HCT116 (cell line): ENCODE measurements around the gene FHL2.

ENCODE experiments used
- EGR1 ChIP-seq: IDR thresholded peaks from 2 replicates; pipeline ENCODE4 v1.6.1; 2012; ENCODE audit warnings: low read depth
- EZH2 ChIP-seq: fragments of 200-600 bp; sonication (generic); IDR thresholded peaks from 2 replicates; pipeline ENCODE4 v1.6.1; 2017; ENCODE audit warnings: antibody characterized with exemption, mixed run types
- EZH2phosphoT487 ChIP-seq: fragments of 200-600 bp; IDR thresholded peaks from 2 replicates; pipeline ENCODE4 v1.6.1; 2018; ENCODE audit warnings: antibody characterized with exemption, borderline replicate concordance
- JUND ChIP-seq: IDR thresholded peaks from 2 replicates; pipeline ENCODE4 v1.6.1; 2012
- MAX ChIP-seq: IDR thresholded peaks from 2 replicates; pipeline ENCODE4 v1.6.1; 2012
- POLR2A ChIP-seq: IDR thresholded peaks from 2 replicates; pipeline ENCODE4 v1.7.0; 2011; ENCODE audit warnings: borderline replicate concordance; ENCODE audit not compliant: insufficient read depth, insufficient read length; ENCODE audit errors: extremely low read depth
- POLR2AphosphoS5 ChIP-seq: IDR thresholded peaks from 2 replicates; pipeline ENCODE4 v1.6.1; 2011; ENCODE audit warnings: mild to moderate bottlenecking, low read depth, low read length, moderate library complexity
- TCF7L2 ChIP-seq: IDR thresholded peaks from 2 replicates; pipeline ENCODE4 v1.7.0; 2011; ENCODE audit warnings: borderline replicate concordance, inconsistent platforms; ENCODE audit not compliant: insufficient read depth, insufficient read length; ENCODE audit errors: extremely low read depth
- ZFX ChIP-seq: fragments of 450-650 bp; IDR thresholded peaks from 2 replicates; pipeline ENCODE4 v1.6.1; 2017
- ZNF274 ChIP-seq: fragments of 200-500 bp; sonication (Bioruptor generic); IDR thresholded peaks from 2 replicates; pipeline ENCODE4 v1.6.1; 2014; ENCODE audit warnings: mild to moderate bottlenecking, low read depth, low read length, inconsistent platforms
- TF ChIP-seq, protein P1 (sequence below), 3 experiments: fragments of 200-600 bp in 1 of 3; sonication (generic) in 1 of 3; IDR thresholded peaks in 2 of 3; conservative IDR thresholded peaks in 1 of 3; 2 replicates each; pipeline ENCODE4 v1.5.1; 2012 to 2017; ENCODE audit warnings: low read depth in 2 of 3, low read length in 2 of 3, antibody characterized with exemption in 1 of 3, borderline replicate concordance in 1 of 3, control low read depth in 1 of 3, mild to moderate bottlenecking in 1 of 3, mixed read lengths in 1 of 3, mixed run types in 1 of 3, moderate library complexity in 1 of 3; ENCODE audit not compliant: insufficient read depth in 1 of 3

DNA sequence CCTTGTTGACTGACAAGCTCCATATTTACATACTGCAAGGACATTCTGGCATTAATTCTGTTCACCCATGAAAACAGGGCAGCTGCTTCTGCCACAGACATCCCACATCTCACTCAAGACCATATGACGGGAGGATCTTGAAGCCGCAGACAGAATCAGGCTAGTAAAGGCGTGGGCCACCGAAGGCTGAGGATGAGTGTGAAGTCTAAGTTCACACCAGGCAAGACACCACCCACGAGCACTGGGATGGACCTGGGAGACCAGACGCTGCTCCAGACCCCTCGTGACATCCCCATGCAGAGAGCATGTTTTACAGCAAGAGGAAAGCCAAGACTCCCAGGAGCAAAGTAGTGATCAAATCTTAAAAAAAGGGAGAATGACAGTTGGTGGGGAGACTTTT, 3.2 kb downstream of the FHL2 start:
- no peak for TF ChIP-seq JUND
- no peak for TF ChIP-seq POLR2A
- no peak for TF ChIP-seq ZFX
- TF ChIP-seq POLR2AphosphoS5, result no peak
- TF ChIP-seq, protein P1, sequence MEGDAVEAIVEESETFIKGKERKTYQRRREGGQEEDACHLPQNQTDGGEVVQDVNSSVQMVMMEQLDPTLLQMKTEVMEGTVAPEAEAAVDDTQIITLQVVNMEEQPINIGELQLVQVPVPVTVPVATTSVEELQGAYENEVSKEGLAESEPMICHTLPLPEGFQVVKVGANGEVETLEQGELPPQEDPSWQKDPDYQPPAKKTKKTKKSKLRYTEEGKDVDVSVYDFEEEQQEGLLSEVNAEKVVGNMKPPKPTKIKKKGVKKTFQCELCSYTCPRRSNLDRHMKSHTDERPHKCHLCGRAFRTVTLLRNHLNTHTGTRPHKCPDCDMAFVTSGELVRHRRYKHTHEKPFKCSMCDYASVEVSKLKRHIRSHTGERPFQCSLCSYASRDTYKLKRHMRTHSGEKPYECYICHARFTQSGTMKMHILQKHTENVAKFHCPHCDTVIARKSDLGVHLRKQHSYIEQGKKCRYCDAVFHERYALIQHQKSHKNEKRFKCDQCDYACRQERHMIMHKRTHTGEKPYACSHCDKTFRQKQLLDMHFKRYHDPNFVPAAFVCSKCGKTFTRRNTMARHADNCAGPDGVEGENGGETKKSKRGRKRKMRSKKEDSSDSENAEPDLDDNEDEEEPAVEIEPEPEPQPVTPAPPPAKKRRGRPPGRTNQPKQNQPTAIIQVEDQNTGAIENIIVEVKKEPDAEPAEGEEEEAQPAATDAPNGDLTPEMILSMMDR (IDR thresholded peaks at IDR 0.05 in 2 of 3, conservative IDR thresholded peaks at IDR 0.05 in 1 of 3; ENCODE audit: borderline replicate concordance in 1 of 3, insufficient read depth in 1 of 3, low read depth in 2 of 3, low read length in 2 of 3), result no peak
- TF ChIP-seq MAX, result no peak
- no peak for TF ChIP-seq EGR1
- TF ChIP-seq TCF7L2, result no peak
- no peak for TF ChIP-seq ZNF274
- TF ChIP-seq EZH2, result no peak
- no peak for TF ChIP-seq EZH2phosphoT487
